OCI-M2 (cell line): ENCODE data around the gene CCR9.

Source experiments
- DNase-seq: peaks from one replicate; lab custom pipeline; 2025; ENCODE audit not compliant: unreplicated experiment; lab: John Stamatoyannopoulos, UW

CCR9 gene

DNA sequence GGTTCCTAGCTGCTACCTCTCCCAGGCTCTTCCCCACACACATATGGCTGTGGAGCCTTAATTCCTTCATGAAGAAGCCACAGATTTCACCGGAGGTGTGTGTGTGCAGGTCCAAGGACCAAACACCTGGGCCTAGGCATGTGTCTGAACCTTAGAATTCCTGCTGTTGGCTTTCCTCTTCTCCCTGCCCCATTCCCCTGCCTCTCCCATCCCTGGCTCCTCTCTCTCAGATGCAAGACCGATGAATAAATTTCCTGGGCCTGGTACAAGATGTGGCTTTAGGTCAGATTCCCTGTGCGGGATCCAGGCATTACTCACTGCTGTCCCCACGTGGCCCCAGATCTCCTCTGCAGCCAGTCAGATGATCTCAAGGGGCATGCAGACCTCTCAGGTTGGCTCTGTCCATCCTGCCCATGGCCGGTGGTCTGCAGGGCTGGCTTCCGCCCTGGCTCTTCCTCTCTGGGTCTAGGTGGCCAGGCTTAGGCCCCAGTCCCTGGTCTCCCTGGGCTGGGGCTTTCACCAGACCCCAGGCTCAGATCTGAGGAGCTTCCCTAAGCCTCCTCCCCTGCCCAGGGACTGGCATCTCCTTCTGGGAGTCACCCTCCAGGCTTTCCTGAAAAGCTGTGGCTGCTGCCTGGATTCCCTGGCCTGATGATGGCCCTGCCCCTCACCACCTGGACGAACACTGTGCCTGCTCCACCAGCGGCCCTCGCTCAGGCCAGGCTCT is 20.5 kb downstream of the CCR9 start:
- DNase-seq, result no peak

DNA sequence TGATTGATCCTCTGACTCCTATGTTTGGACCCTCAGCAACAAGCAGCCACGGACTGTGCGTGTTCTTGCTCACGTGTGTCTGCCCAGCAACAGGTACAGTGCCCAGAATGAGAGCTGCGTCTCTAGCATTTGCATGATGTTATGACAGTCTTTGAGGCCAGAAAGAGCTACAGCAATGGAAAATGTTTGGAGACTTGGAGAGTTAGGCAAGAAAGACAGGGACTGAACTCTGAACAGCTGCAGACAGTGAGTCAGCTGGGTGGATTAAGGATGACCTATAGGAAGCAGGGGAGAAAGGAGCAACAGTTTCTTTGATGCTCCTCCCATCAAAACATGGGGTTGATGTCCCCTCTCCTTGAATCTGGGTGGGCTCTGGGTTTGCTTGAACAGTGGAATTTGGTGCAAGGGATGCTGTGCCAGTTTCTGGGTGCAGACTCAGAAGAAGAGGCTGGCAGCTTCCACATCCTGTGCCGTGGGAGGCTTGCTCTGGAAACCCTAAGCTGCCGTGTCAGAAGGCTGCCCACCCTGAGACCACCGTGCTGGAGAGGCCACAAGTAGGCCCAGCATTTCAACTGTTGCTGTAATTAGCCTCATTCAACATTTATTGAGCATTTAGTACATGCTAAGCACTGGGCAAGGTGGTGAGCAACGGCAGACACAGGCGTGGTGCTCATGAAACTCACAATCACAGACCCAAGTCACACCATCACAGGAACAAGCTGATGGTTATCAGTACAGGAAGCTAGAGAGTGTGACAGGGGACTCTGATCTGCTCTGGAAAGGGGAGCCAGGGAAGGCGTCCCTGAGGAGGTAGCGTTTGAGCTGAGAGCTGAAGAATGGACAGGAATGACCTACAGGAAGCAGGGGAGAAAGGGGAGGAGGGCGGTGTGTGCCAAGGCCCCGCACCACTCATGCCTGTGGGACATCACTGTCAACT is 21.7 kb downstream of the CCR9 start:
- no peak for DNase-seq

DNA sequence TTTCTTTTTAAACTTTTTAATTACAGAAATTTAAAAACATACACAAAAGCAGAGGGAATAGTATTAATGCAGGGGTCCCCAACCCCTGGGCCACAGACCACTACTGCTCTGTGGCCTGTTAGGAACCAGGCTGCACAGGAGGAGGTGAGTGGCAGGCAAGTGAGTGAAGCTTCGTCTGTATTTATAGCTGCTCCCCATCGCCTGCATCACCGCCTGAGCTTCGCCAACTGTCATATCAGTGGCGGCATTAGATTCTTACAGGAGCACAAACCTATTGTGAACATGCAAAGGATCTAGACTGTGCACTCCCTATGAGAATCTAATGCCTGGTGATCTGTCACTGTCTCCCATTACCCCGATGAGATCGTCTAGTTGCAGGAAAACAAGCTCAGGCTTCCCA is 22.4 kb downstream of the CCR9 start:
- DNase-seq, result no peak

DNA sequence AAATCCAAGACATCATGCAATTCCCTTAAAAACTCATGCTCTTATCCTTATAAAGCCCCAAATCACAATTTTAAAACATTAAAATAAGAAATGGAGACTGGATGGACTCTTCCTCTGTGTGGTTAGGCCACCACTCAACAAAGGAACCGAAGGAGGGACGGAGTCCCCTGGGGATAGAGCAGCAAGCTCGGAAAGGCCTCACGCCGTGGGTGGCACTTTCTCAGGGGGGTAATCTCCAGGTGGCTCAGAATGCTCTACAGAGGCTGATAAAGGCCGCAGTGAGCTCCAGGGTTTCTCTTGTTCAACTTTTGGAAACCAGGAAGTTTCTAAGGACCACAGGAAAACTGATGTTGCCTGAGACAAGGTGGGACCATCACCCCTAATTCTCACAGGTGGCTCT is 23.2 kb downstream of the CCR9 start:
- no peak for DNase-seq

DNA sequence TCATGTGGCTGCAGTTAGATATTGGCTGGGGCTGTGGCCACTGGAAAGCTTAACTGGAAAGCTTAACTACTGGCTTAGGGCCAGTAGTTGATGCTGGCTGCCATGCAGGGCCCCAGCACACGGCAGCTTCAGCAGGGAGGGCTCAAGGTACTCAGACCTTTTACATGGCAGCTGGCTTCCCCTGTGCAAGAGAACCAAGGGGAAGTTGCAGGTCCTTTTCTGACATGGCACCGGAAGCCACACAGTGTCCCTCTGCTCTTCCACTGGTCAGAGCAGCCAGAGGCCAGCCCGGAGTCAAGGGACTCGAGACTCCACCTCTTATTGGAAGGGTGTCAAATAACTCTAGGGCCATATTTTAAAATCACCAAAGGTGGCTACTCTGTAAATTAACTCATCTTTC is 24.5 kb downstream of the CCR9 start:
- no peak for DNase-seq

DNA sequence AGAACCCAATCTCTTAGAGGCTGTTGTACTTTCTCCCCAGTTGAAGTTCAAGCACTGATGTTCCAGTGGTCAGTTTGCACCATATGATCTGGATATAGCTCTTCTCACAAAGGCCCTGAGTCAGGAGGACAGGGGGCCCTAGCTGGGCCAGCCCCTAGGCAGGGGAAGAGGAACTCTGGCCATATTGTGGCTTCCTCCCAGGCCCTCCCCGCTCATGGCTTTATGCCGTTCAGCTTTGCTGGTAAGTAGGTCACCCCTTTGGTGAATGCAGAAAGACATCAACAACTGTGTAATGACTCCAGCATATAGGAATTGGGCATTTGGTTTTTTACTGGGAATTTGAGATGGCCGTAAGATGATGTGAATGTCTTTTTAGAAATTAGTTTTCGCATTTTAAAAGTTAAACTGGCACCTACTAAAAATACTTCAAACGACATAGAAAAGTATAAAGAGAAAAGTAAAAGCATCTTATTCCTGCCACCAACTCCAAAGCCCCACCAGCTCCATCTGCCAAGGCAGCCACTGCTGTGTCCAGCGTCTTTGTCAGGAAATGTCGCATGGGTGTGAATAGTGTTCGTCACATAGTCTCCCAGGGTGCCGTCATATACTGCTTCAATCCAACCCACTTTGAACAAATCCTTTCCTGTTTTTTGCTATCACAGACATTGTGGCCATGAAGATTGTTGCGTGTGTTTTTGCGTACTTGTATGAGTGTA is 25.3 kb downstream of the CCR9 start:
- no peak for DNase-seq

DNA sequence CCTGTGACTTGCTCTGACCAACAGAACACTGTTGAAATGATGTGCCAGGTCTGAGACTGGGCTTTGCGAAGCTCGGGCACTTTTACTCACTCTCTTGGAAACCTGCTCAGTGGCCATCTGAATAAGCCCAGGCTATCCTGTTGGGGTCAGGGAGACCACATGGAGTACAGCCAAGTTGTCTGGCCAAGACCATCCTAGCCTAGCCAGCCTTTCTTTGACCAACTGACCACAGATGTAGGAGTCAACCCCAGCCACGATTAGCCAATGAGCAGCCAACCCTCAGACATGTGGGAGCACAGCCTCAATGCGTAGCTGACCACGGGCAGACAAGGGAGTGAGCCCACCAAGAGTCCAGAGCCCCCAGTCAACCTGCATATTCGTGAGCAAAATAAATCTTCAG is 26.1 kb downstream of the CCR9 start:
- no peak for DNase-seq

DNA sequence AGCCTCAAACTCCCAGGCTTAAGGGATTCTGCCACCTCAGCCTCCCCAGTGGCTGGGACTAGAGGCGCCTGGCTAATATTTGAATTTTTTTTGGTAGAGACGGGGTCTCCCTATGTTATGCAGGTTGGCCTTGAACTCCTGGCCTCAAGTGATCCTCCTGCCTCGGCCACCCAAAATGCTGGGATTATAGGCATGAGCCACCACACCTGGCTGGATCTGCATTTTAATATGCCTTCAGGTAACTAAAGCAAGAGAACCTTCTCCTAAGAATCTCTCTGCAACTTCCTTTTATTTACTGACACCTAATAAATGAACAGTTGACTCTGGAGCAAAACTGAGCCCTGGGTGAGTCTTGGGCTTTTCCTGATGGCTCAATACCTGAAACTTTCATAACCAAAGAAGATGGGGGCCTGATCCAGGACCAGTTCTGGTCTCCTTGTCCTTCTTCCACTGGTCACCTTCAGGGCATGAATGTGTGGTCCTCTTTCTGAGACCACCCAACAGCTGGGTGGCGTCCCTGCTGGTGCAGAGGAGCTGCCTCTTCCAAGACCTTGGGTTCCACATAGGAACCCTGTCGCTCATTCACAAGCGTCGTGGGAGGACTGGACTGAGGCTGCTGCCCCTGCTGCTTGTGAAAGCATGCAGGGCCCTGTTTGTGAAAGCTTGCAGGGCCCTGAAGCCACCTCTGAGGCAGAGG is 28.2 kb downstream of the CCR9 start:
- DNase-seq, result no peak

DNA sequence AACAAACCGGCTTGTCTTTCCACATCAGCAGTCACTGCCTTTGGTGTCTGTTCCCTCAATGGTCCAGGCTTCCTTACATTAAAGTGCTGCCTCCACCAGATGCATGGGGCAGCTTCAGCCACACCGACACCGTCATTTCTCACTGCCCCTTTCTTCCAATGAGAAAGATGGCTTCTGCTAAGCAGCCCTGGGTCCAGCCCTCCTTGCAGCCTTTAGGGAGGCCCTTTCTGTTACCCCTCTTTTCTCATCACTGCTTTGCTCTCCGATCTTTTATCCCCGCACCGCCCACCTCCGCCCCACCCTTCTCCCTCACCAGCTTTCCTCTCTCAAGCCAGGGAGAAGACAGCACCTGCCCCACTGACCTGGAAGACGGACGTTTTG is 28.7 kb downstream of the CCR9 start:
- no peak for DNase-seq

DNA sequence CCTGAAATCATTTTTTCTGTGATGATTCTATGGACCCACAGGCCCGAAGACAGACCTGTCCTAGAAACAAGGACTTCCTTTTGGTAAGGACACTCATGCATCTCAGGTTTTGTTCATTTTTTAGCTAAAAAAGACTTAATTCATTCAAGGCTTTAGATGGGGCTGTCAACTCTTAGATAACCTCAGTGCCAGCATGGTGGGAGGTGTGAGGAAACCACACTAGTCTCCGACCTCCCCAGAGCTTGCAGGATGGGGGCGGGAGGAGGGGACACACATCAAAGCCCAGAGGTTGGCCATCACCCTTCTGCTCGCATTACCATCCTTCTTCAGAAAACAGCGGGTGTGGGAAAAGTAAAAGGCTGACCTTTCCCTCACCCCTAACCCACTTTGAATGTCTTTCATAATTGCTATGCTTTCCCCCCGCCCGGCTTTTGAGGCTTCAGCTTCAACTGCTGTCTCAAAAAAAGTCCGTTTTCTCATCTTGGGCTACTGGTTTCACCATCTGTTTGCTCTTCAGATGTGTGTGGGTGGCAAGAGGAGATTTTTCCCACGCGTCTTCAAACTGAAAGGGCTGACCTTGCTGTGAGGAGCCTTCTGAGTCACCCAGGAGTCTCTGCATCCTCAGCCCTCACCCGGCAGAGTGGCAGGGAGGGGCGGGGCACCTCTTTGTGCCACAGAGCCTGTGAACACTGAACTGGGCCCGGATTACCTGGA is 29.3 kb downstream of the CCR9 start:
- no peak for DNase-seq

DNA sequence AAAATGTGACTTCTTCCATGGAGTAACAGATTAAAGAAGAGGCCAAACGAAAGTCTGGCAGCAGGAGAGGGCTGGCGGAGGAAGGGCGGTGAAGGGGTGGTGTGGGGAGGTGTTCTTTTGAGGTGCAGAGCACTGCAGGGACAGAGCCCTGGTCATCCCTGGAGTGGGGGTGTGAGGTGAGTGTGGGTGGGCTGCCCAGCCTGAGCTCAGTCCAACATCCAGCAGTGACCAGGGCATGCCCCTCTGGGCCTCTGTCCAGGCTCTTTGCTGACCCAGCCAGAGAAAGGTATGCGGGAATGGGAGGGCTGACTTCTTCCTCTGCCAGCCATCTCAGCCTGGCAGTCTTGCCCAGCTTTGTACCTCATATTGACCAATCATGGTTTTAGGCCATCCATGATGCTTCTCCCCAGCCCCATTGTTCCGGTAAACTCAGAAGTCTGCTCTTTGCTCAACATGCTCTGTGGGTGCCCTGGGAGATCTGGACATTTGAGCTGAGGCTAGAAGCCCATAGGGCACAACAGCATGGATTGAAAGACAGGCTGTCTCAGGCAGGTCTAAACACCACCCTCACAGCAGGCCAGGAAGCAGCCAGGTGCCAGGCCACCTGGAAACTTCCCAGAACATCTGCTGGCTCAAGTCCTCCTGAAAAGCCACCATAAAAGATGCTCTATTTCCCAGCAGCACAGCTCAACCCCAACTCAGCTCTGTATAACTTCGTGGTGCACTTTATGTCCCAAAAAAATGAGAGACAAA is 31.0 kb downstream of the CCR9 start:
- no peak for DNase-seq

DNA sequence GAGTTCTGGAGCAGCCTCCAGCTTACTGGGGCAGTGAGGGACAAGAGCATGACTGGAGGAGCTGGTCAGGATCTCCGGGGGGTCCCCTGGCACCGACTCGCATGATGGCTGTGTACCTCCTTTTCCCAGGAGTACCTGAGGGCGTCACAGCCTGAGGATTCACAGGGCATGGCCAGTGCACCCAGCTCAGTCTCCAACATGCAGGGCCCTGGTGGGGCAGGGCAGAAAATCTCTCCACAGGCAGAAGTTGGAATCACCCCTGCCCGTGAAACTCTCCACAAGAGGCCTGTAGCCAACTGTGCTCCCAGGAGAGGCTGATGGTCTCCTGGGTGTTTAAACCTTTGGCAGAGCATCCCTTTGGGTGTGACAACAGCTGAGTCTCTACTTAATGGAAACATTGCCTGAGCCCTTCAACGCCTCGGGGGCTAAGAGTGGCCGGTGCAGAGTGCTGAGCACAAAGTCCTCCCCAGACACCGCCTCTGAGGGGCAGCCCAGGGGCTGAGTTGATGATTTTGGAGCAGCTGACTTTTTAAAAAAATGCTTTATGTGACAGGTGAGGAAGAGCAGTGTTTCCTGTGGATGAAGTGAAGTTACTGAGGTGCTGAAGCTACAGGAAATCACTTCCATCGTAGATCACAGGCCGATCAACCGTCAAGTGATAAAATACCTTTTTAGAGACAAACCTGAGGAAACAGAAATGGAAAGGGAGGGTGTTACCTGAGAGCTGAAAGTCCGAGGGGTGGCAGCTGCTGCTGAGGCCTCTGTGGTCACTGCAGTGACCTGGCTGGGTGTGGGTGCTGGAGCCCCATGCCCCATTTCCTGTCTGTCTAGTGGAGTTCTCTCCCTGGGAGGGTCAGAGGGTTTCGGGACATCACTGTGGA is 35.1 kb downstream of the CCR9 start:
- no peak for DNase-seq

DNA sequence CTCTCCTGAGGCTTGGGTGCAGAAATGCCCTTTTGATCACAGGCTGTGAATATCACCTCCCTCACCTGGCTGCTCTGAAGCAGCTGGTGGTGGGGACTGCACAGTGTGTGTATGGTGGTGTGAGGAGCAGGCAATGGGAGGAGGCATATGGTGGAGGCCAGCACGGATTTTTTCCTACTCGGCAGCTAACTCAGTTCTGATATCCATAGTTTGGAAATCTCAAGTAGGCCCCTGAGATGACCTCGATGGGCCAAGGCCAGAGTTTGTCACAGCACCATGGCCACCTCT is 35.6 kb downstream of the CCR9 start:
- no peak for DNase-seq

DNA sequence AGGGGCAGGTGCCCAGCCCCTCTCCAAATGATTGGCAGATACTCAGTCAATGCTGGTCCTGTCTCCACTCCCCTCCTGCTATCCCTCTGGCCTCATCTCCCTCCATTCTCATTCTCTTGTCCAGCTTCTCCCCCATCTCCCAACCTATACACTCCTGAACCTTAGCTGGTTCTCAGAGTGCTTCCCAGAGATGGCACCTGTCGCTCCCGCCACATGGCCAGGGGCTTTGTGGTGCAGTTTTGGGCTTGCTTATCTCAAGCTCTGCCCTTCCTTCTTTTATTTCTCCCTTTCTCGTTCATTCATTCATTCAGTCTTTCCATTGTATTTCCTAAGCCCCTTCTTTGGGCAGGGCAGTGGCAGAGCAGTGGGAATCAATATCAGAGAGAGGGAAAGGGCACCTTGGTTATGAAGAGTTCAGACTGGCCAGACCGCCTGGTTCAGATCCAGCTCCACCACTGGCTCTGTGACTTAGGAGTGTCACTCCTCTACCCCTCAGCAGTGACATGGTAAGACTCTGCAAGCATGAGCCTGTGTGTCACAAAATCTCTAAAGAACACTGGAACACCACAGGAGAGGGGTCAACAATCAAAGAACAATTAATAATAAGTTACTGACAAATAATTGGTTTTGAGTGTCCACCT is 36.7 kb downstream of the CCR9 start:
- DNase-seq, result no peak

DNA sequence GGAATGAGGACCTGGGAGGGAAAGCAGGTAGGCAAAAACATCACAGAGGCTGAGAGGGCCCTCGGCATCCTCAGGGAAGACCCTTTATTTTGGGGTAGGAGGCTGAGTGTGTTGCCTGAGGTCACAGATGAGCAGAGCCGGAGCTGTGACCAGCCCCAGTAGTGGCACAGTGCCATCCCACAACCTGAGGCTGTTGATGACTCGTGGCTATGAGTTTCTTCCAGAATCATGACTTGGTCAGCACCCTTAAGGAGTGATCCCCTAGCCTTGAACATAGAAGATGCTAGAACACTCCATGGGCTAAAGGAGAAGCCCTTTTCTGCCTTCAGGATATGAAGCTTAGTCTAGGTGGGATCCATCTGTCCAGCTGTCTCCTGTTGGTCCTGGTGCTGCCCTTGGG is 37.4 kb downstream of the CCR9 start:
- no peak for DNase-seq

DNA sequence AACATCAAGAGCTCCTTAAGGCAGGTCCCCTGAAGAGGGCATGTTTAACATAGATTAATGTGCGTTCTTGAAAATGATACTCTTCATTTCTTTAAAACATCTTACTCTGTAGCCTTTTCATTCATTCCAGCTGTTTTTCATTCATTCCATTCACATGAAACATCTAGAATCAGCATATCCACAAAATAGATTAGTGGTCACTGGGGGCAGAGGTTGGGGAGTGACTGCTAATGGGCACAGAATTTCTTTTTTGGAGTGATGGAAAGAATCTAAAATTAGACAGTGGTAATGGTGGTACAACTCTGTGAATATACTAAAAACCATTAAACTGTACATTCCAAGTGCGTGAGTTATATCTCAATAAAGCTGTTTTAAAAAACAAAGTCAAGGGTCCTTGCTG is 41.5 kb downstream of the CCR9 start:
- DNase-seq, result no peak

DNA sequence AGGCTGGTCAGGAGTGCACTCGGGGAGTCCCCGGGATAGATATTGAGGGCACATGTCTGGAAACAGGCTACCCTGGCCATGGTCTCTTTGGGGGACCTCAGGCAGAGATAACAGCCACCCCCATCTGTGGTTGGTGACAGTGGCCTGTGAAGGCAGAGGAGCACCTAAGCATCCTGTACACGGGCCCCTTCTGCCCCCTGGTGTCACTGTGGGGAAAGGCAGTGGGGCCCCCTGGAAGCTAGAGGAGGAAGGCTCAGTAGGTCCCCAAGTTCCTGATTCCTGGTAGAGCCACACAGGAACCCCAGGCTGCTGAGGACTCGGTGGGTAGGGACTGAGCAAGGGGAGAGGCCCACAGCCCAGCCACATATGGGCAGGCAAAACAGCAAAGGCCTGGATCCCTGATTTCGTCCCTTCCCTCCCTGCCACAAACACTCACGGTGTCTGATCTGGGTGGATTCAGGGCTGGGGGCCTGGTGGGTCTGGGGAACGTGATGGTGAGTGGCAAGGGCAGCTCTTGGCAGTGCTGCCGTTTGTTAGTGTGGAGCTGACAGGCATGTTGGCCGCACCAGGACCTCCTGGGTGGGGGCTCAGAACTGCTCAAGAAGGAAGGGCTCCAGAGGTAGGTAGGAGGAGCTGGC is 42.8 kb downstream of the CCR9 start:
- DNase-seq, result no peak

DNA sequence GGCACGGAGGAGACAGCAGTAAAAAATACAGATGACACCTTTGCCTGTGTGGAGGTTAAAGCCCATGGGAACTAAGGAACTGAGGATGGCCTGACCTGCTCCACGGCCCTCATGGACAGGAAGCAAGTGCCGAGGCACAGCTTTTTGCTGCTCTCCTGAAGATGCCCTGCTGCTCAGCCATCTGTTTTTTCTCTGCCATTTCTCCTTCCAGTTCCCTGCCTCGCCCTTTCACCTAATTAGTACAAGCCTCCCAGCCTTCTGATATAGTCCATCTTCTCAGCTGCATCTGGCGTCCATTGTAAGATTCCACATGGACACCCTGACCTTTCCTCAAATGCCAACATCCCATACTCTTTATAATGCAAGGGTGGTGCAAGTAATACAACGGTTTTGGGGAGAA is 45.2 kb downstream of the CCR9 start:
- DNase-seq, result no peak
